ENCODE results near the gene BAIAP2L1. TPM values are rescaled to one million over a fixed set of nuclear protein-coding genes. Genes with fewer than 3 reads are reported as not detected.
"Not testable (repeated sequence)": the region's sequence is repeated elsewhere in the genome, so short reads cannot be mapped to it uniquely, and the experiment has no call there.

Gene BAIAP2L1
- total RNA-seq, 1 donor from 2014 or later, result 10.9 TPM

DNA sequence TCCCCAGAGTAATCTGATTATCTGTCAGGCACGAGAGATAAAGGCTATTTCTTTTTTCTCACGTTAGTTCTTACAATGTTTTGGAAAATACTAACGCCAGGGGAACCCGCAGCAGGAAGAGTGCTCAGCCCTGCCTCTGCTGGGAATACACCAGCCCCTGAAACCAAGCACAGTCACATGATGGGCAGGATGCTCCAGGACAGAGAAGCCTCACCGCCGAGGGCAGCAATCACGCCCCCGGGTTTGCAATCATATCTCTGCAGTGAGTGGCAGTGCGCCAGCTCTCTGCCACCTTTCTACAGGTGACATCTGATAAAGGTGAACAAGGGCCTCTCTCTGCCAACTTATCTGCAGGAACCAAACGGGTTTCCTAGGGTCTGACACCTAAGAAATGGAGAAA is 79.6 kb downstream of the BAIAP2L1 start:
- no peak overlapping the region for H3K4me3 Mint-ChIP-seq (ENCODE audit: unreplicated experiment)
- H3K9me3 Mint-ChIP-seq (ENCODE audit: unreplicated experiment), result no peaks in the 10 kb centered on the region
- H3K27me3 Mint-ChIP-seq (ENCODE audit: unreplicated experiment), result no peaks in the 10 kb centered on the region
- H3K4me1 Mint-ChIP-seq (ENCODE audit: unreplicated experiment), result peaks cover 5% of the 10 kb centered on the region
- no peak overlapping the region for H3K27ac Mint-ChIP-seq (ENCODE audit: unreplicated experiment)
- DNase-seq (ENCODE audit: extremely low spot score, unreplicated experiment), result no peak
- TF ChIP-seq, protein P1, sequence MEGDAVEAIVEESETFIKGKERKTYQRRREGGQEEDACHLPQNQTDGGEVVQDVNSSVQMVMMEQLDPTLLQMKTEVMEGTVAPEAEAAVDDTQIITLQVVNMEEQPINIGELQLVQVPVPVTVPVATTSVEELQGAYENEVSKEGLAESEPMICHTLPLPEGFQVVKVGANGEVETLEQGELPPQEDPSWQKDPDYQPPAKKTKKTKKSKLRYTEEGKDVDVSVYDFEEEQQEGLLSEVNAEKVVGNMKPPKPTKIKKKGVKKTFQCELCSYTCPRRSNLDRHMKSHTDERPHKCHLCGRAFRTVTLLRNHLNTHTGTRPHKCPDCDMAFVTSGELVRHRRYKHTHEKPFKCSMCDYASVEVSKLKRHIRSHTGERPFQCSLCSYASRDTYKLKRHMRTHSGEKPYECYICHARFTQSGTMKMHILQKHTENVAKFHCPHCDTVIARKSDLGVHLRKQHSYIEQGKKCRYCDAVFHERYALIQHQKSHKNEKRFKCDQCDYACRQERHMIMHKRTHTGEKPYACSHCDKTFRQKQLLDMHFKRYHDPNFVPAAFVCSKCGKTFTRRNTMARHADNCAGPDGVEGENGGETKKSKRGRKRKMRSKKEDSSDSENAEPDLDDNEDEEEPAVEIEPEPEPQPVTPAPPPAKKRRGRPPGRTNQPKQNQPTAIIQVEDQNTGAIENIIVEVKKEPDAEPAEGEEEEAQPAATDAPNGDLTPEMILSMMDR (IDR thresholded peaks at IDR 0.05), result no peak
- H3K36me3 Mint-ChIP-seq (ENCODE audit: unreplicated experiment), result peaks cover 13% of the 10 kb centered on the region

DNA sequence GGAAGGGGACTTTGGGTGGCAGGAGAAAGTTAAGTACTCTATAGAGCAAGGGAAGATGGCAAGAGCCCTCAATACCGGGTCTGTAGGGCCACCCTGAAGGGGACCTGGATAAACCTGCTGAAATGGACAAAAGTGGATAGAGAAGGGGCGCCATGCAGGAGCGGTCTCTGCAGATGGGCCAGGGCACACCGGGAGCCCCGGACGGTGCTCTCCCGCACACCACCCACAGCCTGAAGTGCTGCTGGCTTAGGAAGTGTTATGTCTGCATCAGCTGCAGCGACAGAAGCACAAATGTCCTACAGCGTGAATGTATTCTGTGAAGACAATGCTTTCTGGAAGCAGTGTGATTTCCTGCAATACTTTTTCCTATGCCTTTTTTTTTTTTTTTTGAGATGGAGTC is 81.7 kb downstream of the BAIAP2L1 start:
- Mint-ChIP-seq H3K4me3 (ENCODE audit: unreplicated experiment) (no peak overlapping the region), H3K27ac (ENCODE audit: unreplicated experiment) (no peak overlapping the region), H3K36me3 (ENCODE audit: unreplicated experiment) (peaks cover 22% of the 10 kb centered on the region), H3K27me3 (ENCODE audit: unreplicated experiment) (no peaks in the 10 kb centered on the region), H3K4me1 (ENCODE audit: unreplicated experiment) (peaks cover 5% of the 10 kb centered on the region), H3K9me3 (ENCODE audit: unreplicated experiment) (no peaks in the 10 kb centered on the region)
- TF ChIP-seq, protein P1 (IDR thresholded peaks at IDR 0.05), result no peak
- DNase-seq (ENCODE audit: extremely low spot score, unreplicated experiment), result no peak

DNA sequence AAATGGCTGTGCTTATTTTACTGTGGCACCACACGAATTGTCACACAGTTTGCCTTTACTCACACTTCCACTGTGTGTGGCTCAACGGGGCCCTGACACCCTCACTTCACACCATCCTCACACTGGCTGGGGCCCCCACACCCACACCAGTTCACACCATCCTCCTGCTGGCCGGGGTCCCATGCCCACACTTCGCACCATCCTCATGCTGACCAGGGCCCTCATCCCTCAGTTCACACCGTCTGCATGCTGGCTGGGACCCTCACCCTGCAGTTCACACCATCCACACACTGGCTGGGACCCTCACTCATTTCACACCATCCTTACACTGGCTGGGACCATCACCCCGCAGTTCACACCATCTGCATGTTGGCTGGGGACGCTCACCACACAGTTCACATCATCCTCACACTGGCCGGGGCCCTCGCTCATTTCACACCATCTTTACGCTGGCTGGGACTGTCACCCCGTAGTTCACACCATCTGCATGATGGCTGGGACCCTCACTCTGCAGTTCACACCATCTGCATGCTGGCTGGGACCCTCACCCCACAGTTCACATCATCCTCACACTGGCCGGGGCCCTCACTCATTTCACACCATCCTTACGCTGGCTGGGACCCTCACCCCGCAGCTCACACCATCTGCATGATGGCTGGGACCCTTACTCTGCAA is 83.4 kb downstream of the BAIAP2L1 start:
- Mint-ChIP-seq H3K4me1 (ENCODE audit: unreplicated experiment) (no peaks in the 10 kb centered on the region), H3K36me3 (ENCODE audit: unreplicated experiment) (peaks cover 22% of the 10 kb centered on the region), H3K4me3 (ENCODE audit: unreplicated experiment) (no peak overlapping the region), H3K9me3 (ENCODE audit: unreplicated experiment) (no peaks in the 10 kb centered on the region), H3K27ac (ENCODE audit: unreplicated experiment) (no peak overlapping the region), H3K27me3 (ENCODE audit: unreplicated experiment) (no peaks in the 10 kb centered on the region)
- no peak for DNase-seq (ENCODE audit: extremely low spot score, unreplicated experiment)
- TF ChIP-seq, protein P1 (IDR thresholded peaks at IDR 0.05), result no peak

- H3K4me3 Mint-ChIP-seq (ENCODE audit: unreplicated experiment); H3K27ac Mint-ChIP-seq (ENCODE audit: unreplicated experiment); H3K27me3 Mint-ChIP-seq (ENCODE audit: unreplicated experiment); H3K4me1 Mint-ChIP-seq (ENCODE audit: unreplicated experiment); DNase-seq (ENCODE audit: extremely low spot score, unreplicated experiment); H3K9me3 Mint-ChIP-seq (ENCODE audit: unreplicated experiment): not testable (repeated sequence)
- peaks cover 27% of the 10 kb centered on the region for H3K36me3 Mint-ChIP-seq (ENCODE audit: unreplicated experiment)
These were observed 84.8 kb downstream of the BAIAP2L1 start for GRCh38 chr7:98315994-98316527.

DNA sequence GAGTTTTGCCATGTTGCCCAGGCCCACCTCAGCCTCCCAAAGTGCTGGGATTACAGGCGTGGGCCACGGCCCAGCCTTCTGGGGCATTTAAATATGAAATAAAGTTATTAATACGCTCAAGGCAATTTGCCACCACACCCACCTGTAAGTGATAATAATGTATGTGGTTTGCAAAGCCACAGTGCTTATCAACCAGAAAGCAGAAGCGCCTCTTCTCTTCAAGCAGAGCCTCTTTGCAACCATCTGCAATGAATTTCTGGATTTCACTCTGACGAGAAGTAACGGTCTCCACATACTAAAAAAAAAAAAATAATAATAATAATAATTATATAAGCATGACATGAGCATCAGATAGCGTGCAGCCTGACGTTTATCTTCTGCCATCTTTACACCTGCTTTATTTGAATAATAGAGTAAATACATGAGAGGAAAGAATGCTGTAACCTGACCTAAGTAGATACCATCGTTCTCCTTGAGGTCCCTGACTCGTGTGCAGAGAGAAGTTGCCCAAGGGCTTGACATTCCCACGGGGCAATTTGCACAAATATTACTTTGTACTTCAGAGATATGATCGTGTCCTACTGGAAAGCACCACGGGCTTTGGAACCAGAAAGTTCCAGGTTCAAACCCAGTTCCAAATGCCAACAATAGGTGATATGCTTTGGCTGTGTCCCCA is 85.4 kb downstream of the BAIAP2L1 start:
- Mint-ChIP-seq H3K27ac (ENCODE audit: unreplicated experiment) (no peak overlapping the region), H3K4me1 (ENCODE audit: unreplicated experiment) (no peaks in the 10 kb centered on the region), H3K4me3 (ENCODE audit: unreplicated experiment) (no peak overlapping the region), H3K27me3 (ENCODE audit: unreplicated experiment) (no peaks in the 10 kb centered on the region), H3K36me3 (ENCODE audit: unreplicated experiment) (peaks cover 27% of the 10 kb centered on the region), H3K9me3 (ENCODE audit: unreplicated experiment) (no peaks in the 10 kb centered on the region)
- TF ChIP-seq, protein P1 (IDR thresholded peaks at IDR 0.05), result no peak
- no peak for DNase-seq (ENCODE audit: extremely low spot score, unreplicated experiment)
